Measurements from ENCODE around the gene SNX3. TPM values are rescaled to one million over a fixed set of nuclear protein-coding genes. Genes with fewer than 3 reads are reported as not detected.
A peak's percentile ranks its signal among the peaks of the same experiment; 100 is the strongest.

SNX3 gene
- total RNA-seq, 4 donors from 2014 or later = 123 to 182 (median 170) TPM

GRCh38 chr6:108163644-108164542 is 96.9 kb downstream of the SNX3 start:
- peaks cover 10 to 100% of the 10 kb centered on the region in 2 donors for H3K27me3 ChIP-seq
- no peak overlapping the region for H3K27ac ChIP-seq
- WGBS, 2 donors = 3 to 7% methylated on average over 38 to 39 of the region's 41 CpGs
- no peak for DNase-seq (ENCODE audit: low spot score in 2 of 2)
- H3K9me3 ChIP-seq = no peaks in the 10 kb centered on the region
- TF ChIP-seq EP300 (IDR thresholded peaks at IDR 0.05) (no peak), POLR2A (IDR thresholded peaks at IDR 0.05) (no peak), CTCF (IDR thresholded peaks at IDR 0.05) (no peak)
- H3K4me1 ChIP-seq = peaks cover 0 to 54% (median 32%) of the 10 kb centered on the region in 4 donors
- no peaks in the 10 kb centered on the region for H3K36me3 ChIP-seq
- H3K4me3 ChIP-seq = no peak overlapping the region

- Histone ChIP-seq H3K27me3 (peaks cover 10 to 100% of the 10 kb centered on the region in 2 donors), H3K9me3 (no peaks in the 10 kb centered on the region), H3K4me1 (peaks cover 0 to 48% (median 25%) of the 10 kb centered on the region in 4 donors), H3K4me3 (no peak overlapping the region), H3K27ac (no peak overlapping the region), H3K36me3 (no peaks in the 10 kb centered on the region)
- 5% methylated on average over 6 of the region's 6 CpGs for WGBS, 2 donors
- TF ChIP-seq CTCF (IDR thresholded peaks at IDR 0.05) (peak in 1 of 5 experiments; percentile 9), POLR2A (IDR thresholded peaks at IDR 0.05) (no peak), EP300 (IDR thresholded peaks at IDR 0.05) (no peak)
- DNase-seq (ENCODE audit: low spot score in 2 of 2) = no peak
Observed at GRCh38 chr6:108163267-108163643, 97.6 kb downstream of the SNX3 start.

GRCh38 chr6:108161724-108162282 is 99.0 kb downstream of the SNX3 start:
- no peak for DNase-seq (ENCODE audit: low spot score in 2 of 2)
- WGBS, 2 donors = 9 to 15% methylated on average over 3 of the region's 3 CpGs
- H3K27ac ChIP-seq = no peak overlapping the region

More at GRCh38 chr6:108161724-108162282, 99.0 kb downstream of the SNX3 start:
- Histone ChIP-seq H3K27me3 (peaks cover 5 to 100% of the 10 kb centered on the region in 2 donors), H3K9me3 (no peaks in the 10 kb centered on the region), H3K36me3 (no peaks in the 10 kb centered on the region), H3K4me1 (peaks cover 0 to 48% (median 33%) of the 10 kb centered on the region in 4 donors), H3K4me3 (no peak overlapping the region)
- no peak for TF ChIP-seq CTCF (IDR thresholded peaks at IDR 0.05)
- no peak for TF ChIP-seq POLR2A (IDR thresholded peaks at IDR 0.05)
- TF ChIP-seq EP300 (IDR thresholded peaks at IDR 0.05) = no peak

Small RNAs within 50 kb of the gene (small RNA-seq; reads per million reads assigned to genes)
- gene RNA5SP212 (not detected), gene RNU6-1144P (not detected), gene Z98742.2 (not detected)

Other genes with a start within 250 kb of the SNX3 start
- gene OSTM1, start 186.3 kb downstream of the SNX3 start, total RNA-seq = 100 to 1,000 TPM in 2 of 4 donors, 10 to 100 TPM in 2; 49.8 to 136 (median 96.0) TPM
- not detected for gene NR2E1, start 95.0 kb downstream of the SNX3 start, total RNA-seq
- 1 to 10 TPM; 2.0 to 5.2 (median 4.1) TPM for gene AFG1L, start 34.0 kb upstream of the SNX3 start, total RNA-seq

All from tibial nerve (tissue), 4 donors.